Tibial nerve (tissue), 4 donors: ENCODE data around the gene FOXL2. TPM values are rescaled to one million over a fixed set of nuclear protein-coding genes. Genes with fewer than 3 reads are reported as not detected.

Experiments
- DNase-seq, 2 donors: peaks; one replicate each; pipeline ENCODE4 v3.0.0-alpha.2; 2019; ENCODE audit warnings: low spot score in 2 of 2
- H3K27ac ChIP-seq, 4 donors: fragments of 200-600 bp; sonication (generic) in 3 of 4; one replicate each; pipeline ENCODE4 v1.5.1; 2017 to 2019; ENCODE audit warnings: mild to moderate bottlenecking in 1 of 4
- H3K27me3 ChIP-seq, 2 donors: fragments of 200-600 bp; sonication (generic) in 1 of 2; one replicate each; pipeline versions ENCODE4 v1.5.1 to v1.6.0; 2017 to 2019
- H3K36me3 ChIP-seq, 3 donors: fragments of 200-600 bp; sonication (generic); one replicate each; pipeline ENCODE4 v1.5.1; 2018 to 2019
- H3K4me1 ChIP-seq, 4 donors: fragments of 200-600 bp; sonication (generic) in 3 of 4; one replicate each; pipeline ENCODE4 v1.5.1; 2017 to 2019
- H3K4me3 ChIP-seq, 4 donors: fragments of 200-600 bp; sonication (generic) in 3 of 4; one replicate each; pipeline ENCODE4 v1.5.1; 2017 to 2019; ENCODE audit warnings: mild to moderate bottlenecking in 1 of 4, moderate library complexity in 1 of 4
- H3K9me3 ChIP-seq, 4 donors: fragments of 200-600 bp; sonication (generic) in 3 of 4; one replicate each; pipeline ENCODE4 v1.5.1; 2017 to 2019
- EP300 ChIP-seq, 2 donors: sonication (generic); formaldehyde crosslinking; IDR thresholded peaks; one replicate each; pipeline ENCODE4 v1.6.1; 2017; ENCODE audit warnings: antibody characterized with exemption in 2 of 2, mild to moderate bottlenecking in 1 of 2
- POLR2A ChIP-seq, 2 donors: fragments of 450-650 bp; IDR thresholded peaks; one replicate each; pipeline ENCODE4 v1.6.1; 2017; ENCODE audit warnings: antibody characterized with exemption in 2 of 2, mild to moderate bottlenecking in 2 of 2, moderate library complexity in 2 of 2
- WGBS, 2 donors: methylation state at CpG; one replicate each; pipeline ENCODE4 v1.1.5; 2018; 5-methylcytosine and 5-hydroxymethylcytosine counted together
- total RNA-seq, 4 donors: library from RNA; depleted of rRNA; stranded (reverse); fragments of >200 nt; gene quantifications; one replicate each; pipeline ENCODE4 v1.1.0, GENCODE V29; 2016
- TF ChIP-seq, protein P1 (sequence below), 5 experiments: fragments of 200-600 bp in 3 of 5; fragments of 450-650 bp in 2 of 5; sonication (generic) in 3 of 5; IDR thresholded peaks; one replicate each; pipeline ENCODE4 v1.5.1; 2016 to 2019; ENCODE audit warnings: antibody characterized with exemption in 5 of 5, mild to moderate bottlenecking in 3 of 5, moderate library complexity in 2 of 5

Gene FOXL2
- total RNA-seq, 4 donors from 2014 or later, result not detected

DNA sequence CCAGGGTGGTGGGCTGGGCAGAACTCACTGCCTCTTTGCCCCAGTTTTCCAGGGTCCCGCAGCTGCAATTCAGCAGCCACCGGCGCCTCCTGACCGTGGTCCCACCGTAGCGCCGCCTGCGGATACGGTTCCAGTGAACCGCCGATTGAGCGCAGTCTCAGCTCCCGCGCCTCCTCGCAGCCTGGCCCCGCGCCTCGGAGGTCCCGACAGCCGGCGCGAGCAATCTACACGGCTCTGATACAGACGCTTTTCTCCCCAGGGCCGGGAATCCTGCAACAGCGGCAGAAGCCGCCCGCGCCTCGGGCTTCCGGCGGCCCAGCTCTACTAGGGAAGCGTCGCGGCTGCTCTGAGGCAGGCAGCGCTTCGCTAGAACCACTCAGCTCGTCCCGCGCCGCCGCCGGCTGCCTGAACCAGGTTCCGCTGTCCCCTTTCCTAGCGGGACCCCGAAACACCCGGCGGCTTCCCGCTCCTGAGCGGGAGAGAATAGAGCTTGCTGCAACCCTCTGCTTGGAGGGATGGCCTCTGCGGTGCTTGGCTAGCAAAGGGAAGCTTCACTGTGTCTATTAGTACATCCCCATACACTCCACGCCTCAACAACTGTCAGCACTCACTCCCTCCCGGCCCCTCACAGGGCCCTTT is 3.2 kb upstream of the FOXL2 start:
- peaks cover 0 to 95% of the 10 kb centered on the region in 2 donors for H3K27me3 ChIP-seq
- H3K27ac ChIP-seq, result no peak overlapping the region
- TF ChIP-seq, protein P1, sequence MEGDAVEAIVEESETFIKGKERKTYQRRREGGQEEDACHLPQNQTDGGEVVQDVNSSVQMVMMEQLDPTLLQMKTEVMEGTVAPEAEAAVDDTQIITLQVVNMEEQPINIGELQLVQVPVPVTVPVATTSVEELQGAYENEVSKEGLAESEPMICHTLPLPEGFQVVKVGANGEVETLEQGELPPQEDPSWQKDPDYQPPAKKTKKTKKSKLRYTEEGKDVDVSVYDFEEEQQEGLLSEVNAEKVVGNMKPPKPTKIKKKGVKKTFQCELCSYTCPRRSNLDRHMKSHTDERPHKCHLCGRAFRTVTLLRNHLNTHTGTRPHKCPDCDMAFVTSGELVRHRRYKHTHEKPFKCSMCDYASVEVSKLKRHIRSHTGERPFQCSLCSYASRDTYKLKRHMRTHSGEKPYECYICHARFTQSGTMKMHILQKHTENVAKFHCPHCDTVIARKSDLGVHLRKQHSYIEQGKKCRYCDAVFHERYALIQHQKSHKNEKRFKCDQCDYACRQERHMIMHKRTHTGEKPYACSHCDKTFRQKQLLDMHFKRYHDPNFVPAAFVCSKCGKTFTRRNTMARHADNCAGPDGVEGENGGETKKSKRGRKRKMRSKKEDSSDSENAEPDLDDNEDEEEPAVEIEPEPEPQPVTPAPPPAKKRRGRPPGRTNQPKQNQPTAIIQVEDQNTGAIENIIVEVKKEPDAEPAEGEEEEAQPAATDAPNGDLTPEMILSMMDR (IDR thresholded peaks at IDR 0.05), result no peak
- TF ChIP-seq POLR2A (IDR thresholded peaks at IDR 0.05), result no peak
- no peak for TF ChIP-seq EP300 (IDR thresholded peaks at IDR 0.05)
- 4% methylated on average over 23 to 31 of the region's 53 CpGs for WGBS, 2 donors
- DNase-seq, result no peak
- no peaks in the 10 kb centered on the region for H3K9me3 ChIP-seq
- no peaks in the 10 kb centered on the region for H3K36me3 ChIP-seq
- H3K4me3 ChIP-seq, result peak overlapping the region in 3 of 4 donors; percentile 21 to 45 (median 24)
- peaks cover 0 to 41% (median 27%) of the 10 kb centered on the region in 4 donors for H3K4me1 ChIP-seq

DNA sequence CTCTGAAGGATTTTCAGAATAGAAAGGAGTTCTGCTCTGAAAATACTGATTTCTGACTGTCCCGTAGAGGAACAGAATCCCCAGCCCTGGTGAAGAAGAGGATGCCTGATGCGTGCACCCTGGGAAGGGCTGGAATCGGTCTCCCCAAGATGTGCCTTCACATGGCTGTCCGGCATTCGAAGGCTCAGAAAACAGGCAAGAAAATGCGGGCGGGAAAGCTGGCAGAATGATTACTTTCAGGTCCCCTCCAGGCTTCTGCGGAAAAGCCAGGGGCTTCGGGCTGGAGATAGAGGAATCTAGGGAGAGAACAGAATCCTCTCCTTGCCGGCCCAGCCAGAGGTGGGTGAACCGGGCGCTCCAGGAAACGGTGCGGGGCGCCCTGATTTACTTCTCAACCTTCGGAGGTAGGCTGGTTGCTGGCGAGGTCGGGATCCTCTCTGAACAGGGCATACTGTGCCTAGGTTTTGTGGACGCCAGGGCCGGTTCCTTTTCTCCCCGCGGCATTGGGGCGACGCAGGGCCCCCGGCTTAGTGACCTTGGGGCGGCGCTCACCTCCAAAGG is 2.6 kb upstream of the FOXL2 start:
- TF ChIP-seq, protein P1 (IDR thresholded peaks at IDR 0.05), result no peak
- TF ChIP-seq POLR2A (IDR thresholded peaks at IDR 0.05) (no peak), EP300 (IDR thresholded peaks at IDR 0.05) (no peak)

DNA sequence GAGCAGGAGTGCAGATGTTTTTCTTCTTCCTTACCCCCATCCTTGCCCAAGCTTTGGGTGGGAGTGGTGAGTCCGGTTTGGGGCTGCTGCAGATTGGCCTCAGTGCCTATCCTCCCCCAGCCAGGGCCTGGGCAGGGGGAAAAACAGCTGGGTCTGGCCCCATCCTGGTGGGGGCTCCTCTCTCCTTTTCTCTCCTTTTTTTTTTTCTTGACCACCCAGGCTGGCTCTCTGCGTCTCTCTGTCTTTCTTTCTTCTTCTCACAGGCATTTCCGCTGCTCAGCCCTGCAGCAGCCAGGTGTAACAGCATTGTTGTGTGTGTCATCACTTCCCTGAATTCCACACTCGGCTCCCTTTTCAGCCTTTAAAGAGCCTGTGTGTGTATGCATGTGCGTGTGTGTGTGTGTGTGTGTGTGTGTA is 2.1 kb upstream of the FOXL2 start:
- TF ChIP-seq, protein P1 (IDR thresholded peaks at IDR 0.05), result no peak
- no peak for TF ChIP-seq POLR2A (IDR thresholded peaks at IDR 0.05)
- no peak for TF ChIP-seq EP300 (IDR thresholded peaks at IDR 0.05)
- H3K27me3 ChIP-seq, result peaks cover 3 to 95% of the 10 kb centered on the region in 2 donors
- H3K4me3 ChIP-seq, result no peak overlapping the region
- H3K9me3 ChIP-seq, result no peaks in the 10 kb centered on the region
- H3K36me3 ChIP-seq, result no peaks in the 10 kb centered on the region
- 59 to 61% methylated on average over 5 of the region's 5 CpGs for WGBS, 2 donors
- H3K4me1 ChIP-seq, result peaks cover 0 to 52% (median 38%) of the 10 kb centered on the region in 4 donors
- no peak for DNase-seq
- H3K27ac ChIP-seq, result no peak overlapping the region

More for the DNA sequence above, 2.6 kb upstream of the FOXL2 start:
- no peaks in the 10 kb centered on the region for H3K9me3 ChIP-seq
- peak overlapping the region in 3 of 4 donors; percentile 21 to 45 (median 24) for H3K4me3 ChIP-seq
- no peak overlapping the region for H3K27ac ChIP-seq
- no peaks in the 10 kb centered on the region for H3K36me3 ChIP-seq
- peaks cover 0 to 95% of the 10 kb centered on the region in 2 donors for H3K27me3 ChIP-seq
- peaks cover 0 to 47% (median 33%) of the 10 kb centered on the region in 4 donors for H3K4me1 ChIP-seq
- no peak for DNase-seq
- 6 to 10% methylated on average over 26 of the region's 27 CpGs for WGBS, 2 donors

DNA sequence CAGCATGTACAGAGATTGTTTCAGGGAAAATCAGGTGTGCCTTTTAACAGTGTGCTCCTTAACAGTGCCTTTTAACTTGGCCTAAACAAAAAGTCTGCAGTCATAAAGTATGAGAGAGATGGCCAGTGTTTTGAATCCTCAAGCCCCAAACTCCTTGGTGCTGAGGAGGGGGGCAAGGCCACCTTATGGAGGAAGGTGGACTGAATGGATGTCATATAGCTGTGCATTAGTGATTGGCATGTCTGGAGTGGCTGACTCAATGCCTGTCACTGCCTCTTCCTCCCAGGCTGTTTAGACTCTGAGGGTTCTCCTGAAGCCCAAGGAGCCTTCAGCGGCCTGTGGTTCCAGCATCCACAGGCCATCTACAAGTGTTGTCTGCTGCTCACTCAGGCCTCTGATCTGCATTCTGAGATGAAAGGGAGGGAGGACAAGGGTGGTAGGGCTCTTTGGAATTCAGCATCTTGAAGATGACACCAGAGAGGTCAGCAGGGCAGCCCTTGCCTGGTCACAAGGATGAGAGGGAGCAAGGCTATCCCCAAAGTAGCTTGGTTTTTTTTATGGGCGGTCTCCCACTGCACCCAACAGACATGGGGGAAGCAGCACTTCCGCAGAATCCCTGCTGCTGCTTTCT is 1.5 kb upstream of the FOXL2 start:
- H3K27me3 ChIP-seq, result peaks cover 7 to 95% of the 10 kb centered on the region in 2 donors
- no peaks in the 10 kb centered on the region for H3K36me3 ChIP-seq
- no peak overlapping the region for H3K27ac ChIP-seq
- no peak for TF ChIP-seq EP300 (IDR thresholded peaks at IDR 0.05)
- no peak for TF ChIP-seq POLR2A (IDR thresholded peaks at IDR 0.05)
- TF ChIP-seq, protein P1 (IDR thresholded peaks at IDR 0.05), result no peak
- no peak for DNase-seq
- peaks cover 0 to 56% (median 38%) of the 10 kb centered on the region in 4 donors for H3K4me1 ChIP-seq
- H3K4me3 ChIP-seq, result no peak overlapping the region
- 89 to 100% methylated on average over 3 of the region's 3 CpGs for WGBS, 2 donors
- no peaks in the 10 kb centered on the region for H3K9me3 ChIP-seq
